IMR-90 (cell line): ENCODE results near the gene GTPBP3.

Experiments
- CEBPB ChIP-seq: IDR thresholded peaks from 2 replicates; pipeline ENCODE4 v1.6.1; 2012; ENCODE audit warnings: low read depth, low read length, improper control_type of control experiment
- CHD1 ChIP-seq: IDR thresholded peaks from 2 replicates; pipeline ENCODE4 v1.6.1; 2012; ENCODE audit warnings: low read depth, low read length, improper control_type of control experiment
- FOS ChIP-seq: fragments of 150-350 bp; IDR thresholded peaks from 2 replicates; pipeline ENCODE4 v1.6.1; 2016; ENCODE audit warnings: low read depth, low read length
- MAFK ChIP-seq: IDR thresholded peaks from 2 replicates; pipeline ENCODE4 v1.6.1; 2012; ENCODE audit warnings: low read depth, low read length, improper control_type of control experiment
- MAZ ChIP-seq: IDR thresholded peaks from 2 replicates; pipeline ENCODE4 v1.6.1; 2012; ENCODE audit warnings: low read depth, mild to moderate bottlenecking, low read length, improper control_type of control experiment, moderate library complexity, borderline replicate concordance
- MXI1 ChIP-seq: IDR thresholded peaks from 2 replicates; pipeline ENCODE4 v1.6.1; 2012; ENCODE audit warnings: low read depth, mild to moderate bottlenecking, low read length, moderate library complexity, borderline replicate concordance
- POLR2A ChIP-seq: IDR thresholded peaks from 2 replicates; pipeline ENCODE4 v1.6.1; 2012; ENCODE audit warnings: mild to moderate bottlenecking, low read depth, low read length
- RAD21 ChIP-seq: IDR thresholded peaks from 2 replicates; pipeline ENCODE4 v1.6.1; 2012; ENCODE audit warnings: low read length, improper control_type of control experiment
- RCOR1 ChIP-seq: IDR thresholded peaks from 2 replicates; pipeline ENCODE4 v1.6.1; 2012; ENCODE audit warnings: mild to moderate bottlenecking, low read length, improper control_type of control experiment; ENCODE audit not compliant: insufficient replicate concordance
- TF ChIP-seq, protein P1 (sequence below): conservative IDR thresholded peaks from 2 replicates; pipeline ENCODE4 v1.5.1; 2012; ENCODE audit warnings: mild to moderate bottlenecking, low read depth, low read length, improper control_type of control experiment

DNA sequence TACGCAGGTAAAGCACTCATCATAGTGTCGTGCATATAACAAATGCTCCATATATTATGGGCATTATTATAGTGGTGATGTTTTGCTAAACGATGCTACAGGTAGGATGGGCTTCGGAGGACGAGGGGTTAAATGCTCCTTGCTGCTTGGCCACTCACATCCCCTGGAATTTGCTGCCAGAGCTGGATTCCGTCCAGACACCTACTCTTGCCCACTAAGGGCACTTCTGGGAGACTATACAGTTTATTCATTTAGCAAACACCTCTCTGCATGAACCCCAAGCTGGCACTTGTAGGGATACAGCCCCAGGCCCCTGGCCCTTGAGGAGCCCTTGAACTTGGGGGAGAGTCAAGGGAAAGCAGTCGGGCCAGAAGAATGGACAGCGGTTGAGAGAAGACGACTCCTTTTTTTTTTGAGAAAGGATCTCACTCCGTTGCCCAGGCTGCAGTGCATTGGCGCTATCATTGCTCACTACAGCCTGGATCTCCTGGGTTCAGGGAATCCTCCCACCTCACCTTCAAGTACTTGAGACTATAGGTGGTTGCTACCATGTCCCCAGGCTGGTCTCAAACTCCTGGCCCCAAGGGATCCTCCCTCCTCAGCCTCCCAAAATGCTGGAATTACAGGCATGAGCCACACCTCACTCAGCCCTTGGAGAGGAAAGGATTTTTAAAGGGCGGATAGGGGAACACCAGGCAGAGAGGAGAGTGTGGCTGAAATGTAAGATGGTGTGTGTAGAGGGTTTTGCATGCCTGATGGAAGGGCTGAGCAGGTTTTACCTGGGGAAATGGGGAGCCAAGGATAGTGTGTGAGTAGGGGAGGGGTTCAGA is 32.8 kb upstream of the GTPBP3 start:
- no peak for TF ChIP-seq MXI1
- TF ChIP-seq, protein P1, sequence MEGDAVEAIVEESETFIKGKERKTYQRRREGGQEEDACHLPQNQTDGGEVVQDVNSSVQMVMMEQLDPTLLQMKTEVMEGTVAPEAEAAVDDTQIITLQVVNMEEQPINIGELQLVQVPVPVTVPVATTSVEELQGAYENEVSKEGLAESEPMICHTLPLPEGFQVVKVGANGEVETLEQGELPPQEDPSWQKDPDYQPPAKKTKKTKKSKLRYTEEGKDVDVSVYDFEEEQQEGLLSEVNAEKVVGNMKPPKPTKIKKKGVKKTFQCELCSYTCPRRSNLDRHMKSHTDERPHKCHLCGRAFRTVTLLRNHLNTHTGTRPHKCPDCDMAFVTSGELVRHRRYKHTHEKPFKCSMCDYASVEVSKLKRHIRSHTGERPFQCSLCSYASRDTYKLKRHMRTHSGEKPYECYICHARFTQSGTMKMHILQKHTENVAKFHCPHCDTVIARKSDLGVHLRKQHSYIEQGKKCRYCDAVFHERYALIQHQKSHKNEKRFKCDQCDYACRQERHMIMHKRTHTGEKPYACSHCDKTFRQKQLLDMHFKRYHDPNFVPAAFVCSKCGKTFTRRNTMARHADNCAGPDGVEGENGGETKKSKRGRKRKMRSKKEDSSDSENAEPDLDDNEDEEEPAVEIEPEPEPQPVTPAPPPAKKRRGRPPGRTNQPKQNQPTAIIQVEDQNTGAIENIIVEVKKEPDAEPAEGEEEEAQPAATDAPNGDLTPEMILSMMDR: no peak
- TF ChIP-seq POLR2A: no peak
- no peak for TF ChIP-seq CEBPB
- TF ChIP-seq RAD21: no peak
- no peak for TF ChIP-seq CHD1
- TF ChIP-seq FOS: no peak
- TF ChIP-seq RCOR1: no peak
- TF ChIP-seq MAZ: no peak
- no peak for TF ChIP-seq MAFK
